Measurements from ENCODE around the gene SNX1. TPM values are rescaled to one million over a fixed set of nuclear protein-coding genes. Genes with fewer than 3 reads are reported as not detected.
A peak's percentile ranks its signal among the peaks of the same experiment; 100 is the strongest.
"Not testable (repeated sequence)": the region's sequence is repeated elsewhere in the genome, so short reads cannot be mapped to it uniquely, and the experiment has no call there.

SNX1 gene
- total RNA-seq, 1 donor from 2014 or later: 76.6 TPM

GRCh38 chr15:64120322-64120721 lies 24.5 kb downstream of the SNX1 start:
- not testable (repeated sequence) for ATAC-seq

GRCh38 chr15:64121614-64122013 lies 25.8 kb downstream of the SNX1 start:
- ATAC-seq: no peak

- ATAC-seq: no peak
Measured at GRCh38 chr15:64122444-64122843, 26.7 kb downstream of the SNX1 start.

- ATAC-seq: no peak
Measured at GRCh38 chr15:64122936-64123351, 27.2 kb downstream of the SNX1 start.

GRCh38 chr15:64125978-64126377 lies 30.2 kb downstream of the SNX1 start:
- no peak for ATAC-seq

GRCh38 chr15:64127521-64128270 lies 31.9 kb downstream of the SNX1 start:
- ATAC-seq: no peak

- no peak for ATAC-seq
Measured at GRCh38 chr15:64130159-64130558, 34.4 kb downstream of the SNX1 start.

- ATAC-seq: no peak
Measured at GRCh38 chr15:64131547-64131946, 35.8 kb downstream of the SNX1 start.

- ATAC-seq: peak; percentile 70
Measured at GRCh38 chr15:64132217-64132616, 36.4 kb downstream of the SNX1 start.

- ATAC-seq: no peak
Measured at GRCh38 chr15:64133623-64134344, 38.0 kb downstream of the SNX1 start.

GRCh38 chr15:64134345-64134829 lies 38.6 kb downstream of the SNX1 start:
- ATAC-seq: peak; percentile 72

- ATAC-seq: no peak
Measured at GRCh38 chr15:64136347-64136746, 40.6 kb downstream of the SNX1 start.

- peak; percentile 28 for ATAC-seq
Measured at GRCh38 chr15:64137226-64137833, 41.5 kb downstream of the SNX1 start.

GRCh38 chr15:64138331-64138941 lies 42.7 kb downstream of the SNX1 start:
- ATAC-seq: no peak

GRCh38 chr15:64141798-64142512 lies 46.2 kb downstream of the SNX1 start:
- ATAC-seq: no peak

- ATAC-seq: no peak
Measured at GRCh38 chr15:64143276-64143675, 47.5 kb downstream of the SNX1 start.

GRCh38 chr15:64144192-64144564 lies 48.4 kb downstream of the SNX1 start:
- ATAC-seq: no peak

- ATAC-seq: peak; percentile 81
Measured at GRCh38 chr15:64144565-64145281, 48.9 kb downstream of the SNX1 start.

GRCh38 chr15:64146041-64146440 lies 50.3 kb downstream of the SNX1 start:
- ATAC-seq: no peak

GRCh38 chr15:64146520-64146884 lies 50.7 kb downstream of the SNX1 start:
- no peak for ATAC-seq

- no peak for ATAC-seq
Measured at GRCh38 chr15:64146885-64147681, 51.3 kb downstream of the SNX1 start.
